Activated T-helper 2 cell treated with anti-CD3 and anti-CD28 coated beads, Interferon-gamma antibody, Interleukin-2, Interleukin-4, amounts not matched to agents 10 μg/mL and 5 μg/mL and 100 μg/mL, durations not matched to agents 14 hours and 24 hours and 36 hours (primary cell): ENCODE data around the gene FAXDC2. TPM values are rescaled to one million over a fixed set of nuclear protein-coding genes. Genes with fewer than 3 reads are reported as not detected.

Source experiments
- DNase-seq: peaks from one replicate; pipeline ENCODE4 v3.0.0; 2021; ENCODE audit warnings: low spot score
- H3K27ac Mint-ChIP-seq: one replicate; pipeline ENCODE4 v1.8.0; 2021; ENCODE audit warnings: mixed read lengths
- H3K27me3 Mint-ChIP-seq: one replicate; pipeline ENCODE4 v1.8.0; 2021; ENCODE audit warnings: low read depth, mixed read lengths
- H3K36me3 Mint-ChIP-seq: one replicate; pipeline ENCODE4 v1.8.0; 2021; ENCODE audit warnings: low read depth, mixed read lengths
- H3K4me1 Mint-ChIP-seq: one replicate; pipeline ENCODE4 v1.8.0; 2021; ENCODE audit warnings: low read depth, mixed read lengths
- H3K4me3 Mint-ChIP-seq: one replicate; pipeline ENCODE4 v1.8.0; 2021; ENCODE audit warnings: low read depth, mild to moderate bottlenecking, moderate library complexity, mixed read lengths
- H3K9me3 Mint-ChIP-seq: one replicate; pipeline ENCODE4 v1.8.0; 2021; ENCODE audit warnings: mixed read lengths
- intact Hi-C: fragments of 100-400 bp; cut with micrococcal nuclease; formaldehyde crosslinking; loops from one replicate; pipeline ENCODE4 v1.15.1; 2023
- total RNA-seq: library from RNA; stranded (reverse); gene quantifications from 2 replicates; pipeline ENCODE4 v1.2.3, GENCODE V29; 2022

FAXDC2 gene
- total RNA-seq, 1 donor from 2014 or later = not detected

- intact Hi-C loops = no loop called here
- Mint-ChIP-seq H3K27me3 (no peaks in the 10 kb centered on the region), H3K27ac (no peak overlapping the region), H3K9me3 (peaks cover 11% of the 10 kb centered on the region), H3K36me3 (peaks cover 68% of the 10 kb centered on the region), H3K4me1 (no peaks in the 10 kb centered on the region), H3K4me3 (no peak overlapping the region)
- no peak for DNase-seq
Measured at GRCh38 chr5:154873791-154874331, 23.5 kb upstream of the FAXDC2 start.

- intact Hi-C loops = no loop called here
- no peaks in the 10 kb centered on the region for H3K27me3 Mint-ChIP-seq
- H3K9me3 Mint-ChIP-seq = peaks cover 4% of the 10 kb centered on the region
- no peak overlapping the region for H3K27ac Mint-ChIP-seq
- DNase-seq = no peak
- no peaks in the 10 kb centered on the region for H3K4me1 Mint-ChIP-seq
- peaks cover 63% of the 10 kb centered on the region for H3K36me3 Mint-ChIP-seq
- no peak overlapping the region for H3K4me3 Mint-ChIP-seq
Measured at GRCh38 chr5:154871734-154872133, 21.3 kb upstream of the FAXDC2 start.

DNA sequence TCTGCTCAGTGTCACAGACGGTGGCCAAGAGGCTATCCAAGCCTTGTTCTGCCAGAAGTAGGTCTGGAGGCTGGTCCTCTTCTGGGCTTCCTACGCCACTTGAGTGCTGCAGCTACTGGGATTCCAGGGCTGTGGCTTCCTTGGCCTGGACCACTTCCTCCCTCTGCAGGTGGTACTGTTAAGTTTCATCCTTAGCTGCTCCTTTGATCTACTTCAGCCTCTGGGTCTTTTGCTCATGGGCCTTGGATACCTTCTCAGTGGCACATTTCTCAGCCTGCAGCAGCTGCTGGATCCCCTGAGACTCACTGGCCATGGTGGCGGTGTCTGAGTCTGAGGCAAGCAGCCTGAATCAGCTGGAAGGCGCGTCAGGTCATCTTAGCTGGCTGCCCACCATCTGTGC is 18.3 kb upstream of the FAXDC2 start:
- Mint-ChIP-seq H3K9me3 (no peaks in the 10 kb centered on the region), H3K4me3 (no peak overlapping the region), H3K4me1 (peaks cover 8% of the 10 kb centered on the region), H3K36me3 (peaks cover 61% of the 10 kb centered on the region), H3K27me3 (no peaks in the 10 kb centered on the region), H3K27ac (no peak overlapping the region)
- no peak for DNase-seq
- intact Hi-C loops = no loop called here

DNA sequence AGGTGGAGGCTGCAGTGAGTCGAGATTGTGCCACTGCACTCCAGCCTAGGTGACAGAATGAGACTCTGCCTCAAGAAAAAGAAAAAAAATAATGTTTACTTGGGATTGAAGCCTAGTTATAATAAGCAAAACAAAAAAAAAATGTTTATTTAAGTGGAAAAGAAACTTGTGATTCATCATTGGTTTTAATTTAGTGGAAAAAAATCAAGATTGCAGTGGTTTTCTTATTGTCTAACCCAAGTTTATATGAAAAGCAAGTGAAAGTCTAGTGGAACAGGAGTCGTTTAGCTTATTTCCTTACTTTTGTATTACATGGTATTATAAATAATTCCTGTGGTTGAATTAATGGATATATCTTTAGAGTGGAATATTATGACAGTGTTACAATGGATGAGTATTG is 16.4 kb upstream of the FAXDC2 start:
- H3K4me3 Mint-ChIP-seq = no peak overlapping the region
- H3K36me3 Mint-ChIP-seq = peaks cover 66% of the 10 kb centered on the region
- peaks cover 22% of the 10 kb centered on the region for H3K4me1 Mint-ChIP-seq
- no peaks in the 10 kb centered on the region for H3K9me3 Mint-ChIP-seq
- no peak for DNase-seq
- H3K27ac Mint-ChIP-seq = no peak overlapping the region
- intact Hi-C loops = no loop called here
- H3K27me3 Mint-ChIP-seq = no peaks in the 10 kb centered on the region

GRCh38 chr5:154865466-154866184 is 15.2 kb upstream of the FAXDC2 start:
- H3K4me3 Mint-ChIP-seq = no peak overlapping the region

GRCh38 chr5:154863291-154864080 is 13.1 kb upstream of the FAXDC2 start:
- no peak overlapping the region for H3K27ac Mint-ChIP-seq
- intact Hi-C loops = no loop called here
- peaks cover 64% of the 10 kb centered on the region for H3K36me3 Mint-ChIP-seq

More at GRCh38 chr5:154865466-154866184, 15.2 kb upstream of the FAXDC2 start:
- DNase-seq = no peak
- intact Hi-C loops = no loop called here
- no peaks in the 10 kb centered on the region for H3K27me3 Mint-ChIP-seq
- peaks cover 64% of the 10 kb centered on the region for H3K36me3 Mint-ChIP-seq
- no peak overlapping the region for H3K27ac Mint-ChIP-seq
- H3K4me1 Mint-ChIP-seq = peaks cover 28% of the 10 kb centered on the region
- H3K9me3 Mint-ChIP-seq = no peaks in the 10 kb centered on the region

GRCh38 chr5:154862766-154863165 is 12.4 kb upstream of the FAXDC2 start:
- peaks cover 38% of the 10 kb centered on the region for H3K4me1 Mint-ChIP-seq
- no peak overlapping the region for H3K4me3 Mint-ChIP-seq
- H3K36me3 Mint-ChIP-seq = peaks cover 61% of the 10 kb centered on the region
- no peaks in the 10 kb centered on the region for H3K27me3 Mint-ChIP-seq
- H3K27ac Mint-ChIP-seq = peak overlapping the region; percentile 29
- intact Hi-C loops = no loop called here
- DNase-seq = no peak
- H3K9me3 Mint-ChIP-seq = no peaks in the 10 kb centered on the region

More at GRCh38 chr5:154863291-154864080, 13.1 kb upstream of the FAXDC2 start:
- no peak overlapping the region for H3K4me3 Mint-ChIP-seq
- H3K9me3 Mint-ChIP-seq = no peaks in the 10 kb centered on the region
- DNase-seq = no peak
- H3K4me1 Mint-ChIP-seq = peaks cover 38% of the 10 kb centered on the region
- no peaks in the 10 kb centered on the region for H3K27me3 Mint-ChIP-seq

- peak overlapping the region; percentile 21 for H3K4me3 Mint-ChIP-seq
- no peaks in the 10 kb centered on the region for H3K9me3 Mint-ChIP-seq
- peaks cover 57% of the 10 kb centered on the region for H3K36me3 Mint-ChIP-seq
- intact Hi-C loops = no loop called here
- H3K4me1 Mint-ChIP-seq = peaks cover 41% of the 10 kb centered on the region
- DNase-seq = no peak
- H3K27ac Mint-ChIP-seq = peak overlapping the region; percentile 12
- H3K27me3 Mint-ChIP-seq = no peaks in the 10 kb centered on the region
Measured at GRCh38 chr5:154861946-154862345, 11.5 kb upstream of the FAXDC2 start.

DNA sequence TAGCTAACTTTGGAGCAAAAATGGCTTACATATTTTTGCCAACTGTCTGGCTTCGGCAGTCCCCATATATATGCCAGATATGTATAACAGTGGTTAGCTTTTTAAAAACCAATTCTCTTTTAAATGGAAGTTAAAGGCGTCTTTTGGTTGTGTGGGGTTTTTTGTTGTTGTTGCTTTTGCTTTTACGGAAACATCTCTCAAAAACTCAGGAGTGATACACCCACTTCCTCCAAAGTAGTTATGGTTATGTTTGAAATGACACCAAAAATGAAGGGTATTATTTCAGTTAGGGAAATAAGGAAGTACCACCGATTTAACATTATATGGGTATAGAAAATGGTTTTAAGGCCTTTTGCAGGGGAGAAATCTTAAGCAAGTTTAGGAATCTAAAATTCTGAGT is 10.4 kb upstream of the FAXDC2 start:
- peak overlapping the region; percentile 80 for H3K27ac Mint-ChIP-seq
- H3K27me3 Mint-ChIP-seq = no peaks in the 10 kb centered on the region
- peaks cover 45% of the 10 kb centered on the region for H3K4me1 Mint-ChIP-seq
- peak overlapping the region; percentile 98 for H3K4me3 Mint-ChIP-seq
- intact Hi-C loops = no loop called here
- DNase-seq = no peak
- H3K36me3 Mint-ChIP-seq = peaks cover 50% of the 10 kb centered on the region
- no peaks in the 10 kb centered on the region for H3K9me3 Mint-ChIP-seq

- Mint-ChIP-seq H3K27ac (peak overlapping the region; percentile 100), H3K36me3 (peaks cover 44% of the 10 kb centered on the region), H3K27me3 (no peaks in the 10 kb centered on the region), H3K4me1 (peaks cover 40% of the 10 kb centered on the region), H3K9me3 (no peaks in the 10 kb centered on the region), H3K4me3 (peak overlapping the region; percentile 98)
- intact Hi-C loops = no loop called here
- no peak for DNase-seq
Measured at GRCh38 chr5:154860123-154860522, 9.7 kb upstream of the FAXDC2 start.

- Mint-ChIP-seq H3K27ac (peak overlapping the region; percentile 100), H3K27me3 (no peaks in the 10 kb centered on the region), H3K9me3 (no peaks in the 10 kb centered on the region), H3K36me3 (peaks cover 37% of the 10 kb centered on the region), H3K4me1 (peaks cover 36% of the 10 kb centered on the region), H3K4me3 (peak overlapping the region; percentile 98)
- DNase-seq = peak; percentile 17
- intact Hi-C loops = loop anchor here (1.0 to 10.0 kb wide), 6 partner anchors 79 to 824 kb away; partner anchors contain the start of genes FAM114A2, GEMIN5, LARP1 and MFAP3
Measured at GRCh38 chr5:154858972-154859871, 8.8 kb upstream of the FAXDC2 start.

- Mint-ChIP-seq H3K27ac (peak within 1 kb of the TSS; percentile 100), H3K9me3 (no peaks in the 10 kb centered on the region), H3K4me3 (peak within 1 kb of the TSS; percentile 98), H3K36me3 (peaks cover 31% of the 10 kb centered on the region), H3K27me3 (no peaks in the 10 kb centered on the region), H3K4me1 (peaks cover 36% of the 10 kb centered on the region)
- intact Hi-C loops = loop anchor here (1.0 to 10.0 kb wide), 6 partner anchors 80 to 824 kb away; partner anchors contain the start of genes FAM114A2, GEMIN5, LARP1 and MFAP3
- peak; percentile 97 for DNase-seq
Measured at GRCh38 chr5:154858297-154858971, 8.0 kb upstream of the FAXDC2 start, which contains the start of gene CNOT8. Gene CNOT8 (plus strand): TSS chr5:154858627. CDS start chr5:154863279, 4,652 bp downstream.
